ENCODE measurements around the gene BZW2.
"Not testable (repeated sequence)": the region's sequence is repeated elsewhere in the genome, so short reads cannot be mapped to it uniquely, and the experiment has no call there.

The BZW2 gene

DNA sequence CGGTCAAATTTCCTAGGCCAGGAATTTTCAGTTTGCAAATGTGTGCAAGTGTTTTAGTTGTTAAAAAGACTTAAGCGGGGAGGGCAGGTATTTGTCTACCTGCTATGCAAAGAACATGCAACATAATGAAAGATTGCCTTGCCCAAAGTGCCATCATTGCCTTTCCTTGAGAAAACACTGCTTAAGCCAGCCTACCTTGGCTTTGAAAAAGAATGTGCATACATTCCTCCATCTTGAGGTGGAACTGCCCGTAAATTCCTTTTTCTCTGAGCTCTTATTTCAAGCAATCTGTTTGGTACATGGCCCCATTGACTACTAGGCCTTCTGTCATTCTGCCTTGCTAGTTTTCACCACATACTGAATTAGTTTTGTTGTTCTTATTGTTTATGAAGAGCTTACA is 29.3 kb downstream of the BZW2 start:
- DNase-seq: no peak

GRCh38 chr7:16677978-16678494 is 32.1 kb downstream of the BZW2 start:
- no peak for DNase-seq

DNA sequence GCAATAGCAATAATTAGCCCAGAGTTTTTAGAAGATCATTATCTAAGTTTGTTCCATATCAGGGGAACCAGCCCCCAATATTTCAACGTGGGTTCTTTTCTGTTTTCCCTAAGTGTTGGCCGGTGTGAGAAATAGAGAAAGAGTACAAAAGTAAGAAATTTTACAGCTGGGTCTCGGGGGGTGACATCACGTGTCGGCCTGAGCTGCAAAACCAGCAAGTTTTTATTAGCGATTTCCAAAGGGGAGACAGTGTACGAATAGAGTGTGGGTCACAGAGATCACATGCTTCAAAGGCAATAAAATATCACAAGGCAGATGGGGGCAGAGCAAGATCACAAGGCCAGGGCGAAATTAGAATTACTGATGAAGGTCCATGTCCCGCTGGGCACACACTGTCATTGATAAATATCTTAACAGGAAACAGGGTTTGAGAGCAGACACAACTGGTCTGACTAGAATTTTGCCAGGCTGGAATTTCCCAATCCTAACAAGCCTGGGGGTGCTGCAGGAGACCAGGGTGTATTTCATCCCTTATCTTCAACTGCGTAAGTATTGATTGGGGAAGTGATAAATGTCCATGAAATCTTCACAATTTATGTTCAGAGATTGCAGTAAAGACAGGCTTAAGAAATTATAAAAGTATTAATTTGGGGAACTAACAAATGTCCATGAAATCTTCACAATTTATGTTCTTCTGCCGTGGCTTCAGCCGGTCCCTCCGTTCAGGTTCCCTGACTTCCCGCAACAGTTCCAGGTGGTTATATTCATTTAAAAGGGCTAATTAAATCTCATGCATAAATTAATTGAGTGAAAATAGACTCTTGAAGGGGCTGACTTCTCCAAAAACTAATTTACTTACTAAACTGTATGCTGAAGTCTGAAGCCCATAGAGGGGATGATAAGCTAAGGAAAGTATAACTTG is 32.9 kb downstream of the BZW2 start:
- not testable (repeated sequence) for DNase-seq

DNA sequence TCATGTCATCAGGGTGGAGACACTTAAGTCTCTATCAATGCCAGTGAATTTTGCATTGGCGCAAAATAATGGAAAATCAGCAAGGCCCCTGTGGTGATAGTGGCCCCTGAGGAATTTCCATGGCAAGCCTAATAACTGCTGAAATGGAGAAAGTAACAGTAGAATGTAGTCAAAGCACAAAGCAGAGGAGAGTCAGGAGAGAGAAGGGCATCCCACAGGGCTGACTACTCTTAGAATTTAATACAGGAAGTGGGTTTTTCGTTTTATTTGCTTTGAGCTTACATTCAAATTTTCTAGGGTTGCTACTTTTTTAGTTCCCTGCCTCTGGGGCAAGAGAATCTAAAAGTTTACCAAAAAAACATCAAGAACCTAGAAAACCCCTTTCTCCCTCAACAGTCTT is 39.0 kb downstream of the BZW2 start:
- DNase-seq: no peak

GRCh38 chr7:16685535-16685934 is 39.6 kb downstream of the BZW2 start:
- DNase-seq: no peak

- no peak for DNase-seq
These were observed 42.3 kb downstream of the BZW2 start for GRCh38 chr7:16688249-16688648.

GRCh38 chr7:16691241-16691640 is 45.3 kb downstream of the BZW2 start:
- DNase-seq: no peak

GRCh38 chr7:16693601-16694318 is 47.8 kb downstream of the BZW2 start:
- no peak for DNase-seq

- no peak for DNase-seq
These were observed 48.8 kb downstream of the BZW2 start for GRCh38 chr7:16694806-16695205.

- DNase-seq: peak; percentile 62
These were observed 49.7 kb downstream of the BZW2 start for GRCh38 chr7:16695621-16696237.

GRCh38 chr7:16697507-16698199 is 51.7 kb downstream of the BZW2 start:
- peak; percentile 49 for DNase-seq

GRCh38 chr7:16698200-16698905 is 52.4 kb downstream of the BZW2 start:
- no peak for DNase-seq

GRCh38 chr7:16702441-16702840 is 56.5 kb downstream of the BZW2 start:
- no peak for DNase-seq

DNA sequence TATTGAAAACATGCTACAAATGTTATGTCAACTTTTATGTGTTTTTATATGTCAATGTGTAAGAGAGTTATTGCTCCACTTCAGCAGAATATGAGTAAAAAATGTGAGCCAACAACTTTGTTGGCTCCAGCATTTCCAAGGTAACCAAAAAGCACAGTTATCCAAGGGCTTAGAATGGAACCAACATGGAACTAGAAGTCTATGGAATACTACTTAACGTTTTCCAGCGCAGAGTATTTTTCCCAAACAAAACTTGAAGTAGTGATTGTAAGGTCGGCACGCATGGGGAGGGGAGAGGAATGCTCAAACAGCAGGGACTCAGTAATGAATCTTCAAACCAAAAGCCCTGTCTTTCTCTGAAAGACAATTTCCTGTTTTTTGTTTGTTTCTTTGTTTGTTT is 62.5 kb downstream of the BZW2 start:
- DNase-seq: peak; percentile 28

DNA sequence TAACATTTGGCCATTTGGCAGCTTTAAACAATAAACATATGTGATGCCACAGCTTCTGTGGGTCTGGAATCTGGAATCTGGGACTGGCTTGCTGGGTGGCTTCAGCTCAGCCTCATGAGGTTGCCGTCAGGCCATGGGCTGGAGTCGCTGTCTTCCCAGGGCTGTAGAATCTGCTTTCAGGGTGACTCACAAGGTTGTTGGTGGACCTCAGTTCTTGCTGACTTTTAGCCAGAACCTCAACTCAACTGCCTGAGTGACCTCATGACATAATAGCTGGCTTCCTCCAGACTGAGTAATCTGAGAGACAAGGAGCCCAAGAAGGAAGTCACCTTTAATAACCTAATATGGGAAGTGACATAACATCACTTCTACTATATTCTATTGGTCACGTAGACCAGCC is 63.0 kb downstream of the BZW2 start:
- peak; percentile 93 for DNase-seq

- peak; percentile 47 for DNase-seq
These were observed 64.7 kb downstream of the BZW2 start for GRCh38 chr7:16710651-16711050.

DNA sequence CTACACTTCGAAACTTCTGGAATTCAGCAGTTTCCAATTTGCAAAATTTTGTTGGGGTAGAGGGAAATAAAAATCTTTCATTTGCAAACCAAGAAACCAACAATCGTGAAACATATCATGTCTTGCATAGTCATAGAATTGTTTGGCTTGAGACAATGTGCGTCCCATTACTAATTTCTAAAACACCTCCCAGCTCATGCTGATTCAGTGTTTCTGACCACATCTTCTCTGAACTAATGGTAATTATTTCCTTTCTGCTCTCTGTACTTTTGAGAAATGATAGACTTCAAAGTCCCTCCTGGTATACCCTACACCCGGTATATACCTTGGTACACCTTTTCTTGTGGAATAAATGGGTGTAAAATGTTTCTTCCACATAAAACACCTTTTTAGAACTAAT is 65.7 kb downstream of the BZW2 start:
- DNase-seq: peak; percentile 69

DNA sequence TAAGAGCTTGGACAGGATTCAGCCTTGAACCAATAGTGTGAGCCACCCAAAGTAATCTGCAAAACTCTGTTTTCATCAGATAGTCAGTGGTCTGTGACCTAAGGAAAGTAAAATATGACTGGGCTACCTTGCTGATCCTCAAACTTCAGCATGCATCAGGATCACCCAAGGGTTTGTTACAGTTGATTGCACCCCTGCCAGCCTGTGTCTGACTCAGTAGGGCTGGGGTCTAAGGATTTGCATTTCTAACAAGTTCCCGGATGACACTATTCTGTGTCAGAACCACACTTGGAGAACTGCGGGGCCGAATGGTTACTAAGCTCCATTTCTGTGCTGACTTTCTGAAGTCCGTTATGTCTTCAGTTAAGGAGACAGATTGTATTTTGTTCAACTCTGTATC is 66.9 kb downstream of the BZW2 start:
- peak; percentile 61 for DNase-seq

GRCh38 chr7:16715928-16716327 is 69.9 kb downstream of the BZW2 start:
- DNase-seq: no peak

- DNase-seq: no peak
These were observed 72.2 kb downstream of the BZW2 start for GRCh38 chr7:16718111-16718656.

- DNase-seq: no peak
These were observed 73.7 kb downstream of the BZW2 start for GRCh38 chr7:16719699-16720098.

DNA sequence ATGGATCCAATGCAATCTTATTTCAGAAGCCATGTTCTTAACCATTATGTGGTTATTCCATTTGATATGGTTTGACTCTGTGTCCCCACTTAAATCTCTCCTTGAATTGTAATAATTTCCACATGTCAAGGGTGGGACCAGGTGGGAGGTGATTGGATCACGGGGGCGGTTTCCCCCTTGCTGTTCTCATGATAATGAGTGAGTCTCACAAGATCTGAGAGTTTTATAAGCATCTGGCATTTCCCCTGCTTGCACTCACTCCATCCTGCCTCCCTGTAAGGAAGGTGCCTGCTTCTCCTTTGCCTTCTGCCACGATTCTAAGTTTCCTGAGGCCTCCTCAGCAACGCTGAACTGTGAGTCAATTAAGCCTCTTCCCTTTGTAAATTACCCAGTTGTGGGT is 75.6 kb downstream of the BZW2 start:
- DNase-seq: no peak

Data from fibroblast of skin of right quadriceps (primary cell).